Lower lobe of right lung (tissue), 2 donors: ENCODE measurements around the gene RXRG. TPM values are rescaled to one million over a fixed set of nuclear protein-coding genes. Genes with fewer than 3 reads are reported as not detected.

Experiments used
- ATAC-seq, 2 donors: fragments of 200-7000 bp; cut with Tn5 transposase; one replicate each; pipeline ENCODE4 v1.9.1; 2020 to 2022; ENCODE audit warnings: mild to moderate bottlenecking in 2 of 2, moderate library complexity in 2 of 2
- DNase-seq: peaks from one replicate; pipeline ENCODE4 v3.0.0-alpha.2; 2020
- H3K27ac ChIP-seq: fragments of 200-600 bp; one replicate; pipeline ENCODE4 v1.8.0; 2022
- H3K27me3 ChIP-seq: fragments of 200-600 bp; one replicate; pipeline ENCODE4 v1.8.0; 2022; ENCODE audit warnings: low read depth
- H3K36me3 ChIP-seq: fragments of 200-600 bp; one replicate; pipeline ENCODE4 v1.8.0; 2022; ENCODE audit warnings: mild to moderate bottlenecking
- H3K4me1 ChIP-seq: fragments of 200-600 bp; one replicate; pipeline ENCODE4 v1.8.0; 2022
- H3K4me3 ChIP-seq: fragments of 200-600 bp; one replicate; pipeline ENCODE4 v1.8.0; 2022; ENCODE audit warnings: mild to moderate bottlenecking
- H3K9me3 ChIP-seq: fragments of 200-600 bp; one replicate; pipeline ENCODE4 v1.8.0; 2022
- intact Hi-C: fragments of 100-400 bp; cut with DNase I; formaldehyde crosslinking; loops from one replicate; pipeline ENCODE4 v1.11.0; 2022
- total RNA-seq: library from RNA; stranded (reverse); fragmentation: NEBNext Ultra II Directional; extraction: Animal tissue kit (Norgen Biotek cat#: 25700); gene quantifications from one replicate; pipeline ENCODE4 v1.2.1, GENCODE V29; 2021
- TF ChIP-seq, protein P1 (sequence below): fragments of 200-600 bp; IDR thresholded peaks from one replicate; pipeline ENCODE4 v1.8.0; 2022; ENCODE audit warnings: antibody characterized with exemption, mild to moderate bottlenecking
- donor health status: DM: no; HTN: yes; CAD: no; lungs with severe emphysema.

RXRG gene
- total RNA-seq, 1 donor from 2014 or later, result 8.4 TPM

DNA sequence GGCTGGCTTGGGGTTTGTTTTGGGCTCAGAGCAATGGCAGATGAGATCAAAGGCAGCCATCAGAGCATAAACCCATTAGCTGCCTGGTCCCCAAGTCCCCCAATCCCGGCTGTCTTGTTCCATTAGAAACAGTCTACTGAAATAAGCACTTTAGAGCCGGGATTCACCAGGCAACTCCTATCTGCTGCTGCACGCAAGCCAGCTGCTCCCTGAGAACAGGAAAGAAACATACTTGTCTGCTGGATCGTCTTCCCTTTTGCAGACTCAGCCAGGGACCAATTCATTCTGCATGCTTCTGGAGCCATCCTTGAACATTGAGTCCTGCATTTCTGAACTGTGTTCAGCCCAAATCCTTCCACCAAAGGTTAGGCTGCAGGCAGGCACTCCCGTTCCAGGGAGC lies 21.8 kb downstream of the RXRG start:
- no peak for DNase-seq
- no peak overlapping the region for H3K27ac ChIP-seq
- H3K27me3 ChIP-seq, result no peaks in the 10 kb centered on the region
- intact Hi-C loops, result no loop called here
- ATAC-seq, result no peak
- H3K36me3 ChIP-seq, result no peaks in the 10 kb centered on the region
- TF ChIP-seq, protein P1, sequence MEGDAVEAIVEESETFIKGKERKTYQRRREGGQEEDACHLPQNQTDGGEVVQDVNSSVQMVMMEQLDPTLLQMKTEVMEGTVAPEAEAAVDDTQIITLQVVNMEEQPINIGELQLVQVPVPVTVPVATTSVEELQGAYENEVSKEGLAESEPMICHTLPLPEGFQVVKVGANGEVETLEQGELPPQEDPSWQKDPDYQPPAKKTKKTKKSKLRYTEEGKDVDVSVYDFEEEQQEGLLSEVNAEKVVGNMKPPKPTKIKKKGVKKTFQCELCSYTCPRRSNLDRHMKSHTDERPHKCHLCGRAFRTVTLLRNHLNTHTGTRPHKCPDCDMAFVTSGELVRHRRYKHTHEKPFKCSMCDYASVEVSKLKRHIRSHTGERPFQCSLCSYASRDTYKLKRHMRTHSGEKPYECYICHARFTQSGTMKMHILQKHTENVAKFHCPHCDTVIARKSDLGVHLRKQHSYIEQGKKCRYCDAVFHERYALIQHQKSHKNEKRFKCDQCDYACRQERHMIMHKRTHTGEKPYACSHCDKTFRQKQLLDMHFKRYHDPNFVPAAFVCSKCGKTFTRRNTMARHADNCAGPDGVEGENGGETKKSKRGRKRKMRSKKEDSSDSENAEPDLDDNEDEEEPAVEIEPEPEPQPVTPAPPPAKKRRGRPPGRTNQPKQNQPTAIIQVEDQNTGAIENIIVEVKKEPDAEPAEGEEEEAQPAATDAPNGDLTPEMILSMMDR, result no peak
- no peaks in the 10 kb centered on the region for H3K9me3 ChIP-seq
- H3K4me1 ChIP-seq, result peaks cover 25% of the 10 kb centered on the region
- H3K4me3 ChIP-seq, result no peak overlapping the region

- Histone ChIP-seq H3K9me3 (no peaks in the 10 kb centered on the region), H3K4me3 (no peak overlapping the region), H3K27me3 (no peaks in the 10 kb centered on the region), H3K27ac (no peak overlapping the region), H3K36me3 (no peaks in the 10 kb centered on the region), H3K4me1 (peaks cover 25% of the 10 kb centered on the region)
- intact Hi-C loops, result no loop called here
- ATAC-seq (no peak), DNase-seq (no peak)
- TF ChIP-seq, protein P1, result no peak
Measured at GRCh38 chr1:165420655-165421054, 24.3 kb downstream of the RXRG start.

DNA sequence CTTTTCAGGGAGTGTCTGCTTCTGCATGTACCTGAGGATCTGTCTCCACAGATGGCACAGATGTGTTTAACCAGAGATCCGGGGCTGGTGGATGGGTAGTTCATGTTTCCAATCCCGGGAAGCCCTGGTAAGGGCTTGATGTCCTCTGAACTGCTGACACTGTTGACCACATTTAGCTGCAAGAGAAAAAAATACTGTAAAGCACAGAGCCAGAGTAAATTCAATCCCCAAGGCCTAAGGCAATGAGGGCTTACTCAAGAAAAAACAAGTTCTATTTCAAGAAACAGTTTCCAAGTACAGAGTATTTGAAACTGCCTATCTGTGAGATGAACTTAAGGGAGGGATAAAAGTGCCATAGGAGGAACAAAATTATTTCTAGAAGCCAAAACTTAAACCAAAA lies 25.1 kb downstream of the RXRG start:
- DNase-seq (no peak), ATAC-seq (no peak)
- TF ChIP-seq, protein P1, result no peak
- no peaks in the 10 kb centered on the region for H3K9me3 ChIP-seq
- no peaks in the 10 kb centered on the region for H3K36me3 ChIP-seq
- H3K27ac ChIP-seq, result no peak overlapping the region
- H3K4me1 ChIP-seq, result peaks cover 19% of the 10 kb centered on the region
- intact Hi-C loops, result no loop called here
- H3K4me3 ChIP-seq, result no peak overlapping the region
- H3K27me3 ChIP-seq, result no peaks in the 10 kb centered on the region

GRCh38 chr1:165418195-165418594 lies 26.7 kb downstream of the RXRG start:
- Histone ChIP-seq H3K9me3 (no peaks in the 10 kb centered on the region), H3K27me3 (no peaks in the 10 kb centered on the region), H3K27ac (no peak overlapping the region), H3K36me3 (no peaks in the 10 kb centered on the region), H3K4me3 (no peak overlapping the region), H3K4me1 (peaks cover 2% of the 10 kb centered on the region)
- ATAC-seq (no peak), DNase-seq (no peak)
- intact Hi-C loops, result no loop called here
- TF ChIP-seq, protein P1, result no peak

DNA sequence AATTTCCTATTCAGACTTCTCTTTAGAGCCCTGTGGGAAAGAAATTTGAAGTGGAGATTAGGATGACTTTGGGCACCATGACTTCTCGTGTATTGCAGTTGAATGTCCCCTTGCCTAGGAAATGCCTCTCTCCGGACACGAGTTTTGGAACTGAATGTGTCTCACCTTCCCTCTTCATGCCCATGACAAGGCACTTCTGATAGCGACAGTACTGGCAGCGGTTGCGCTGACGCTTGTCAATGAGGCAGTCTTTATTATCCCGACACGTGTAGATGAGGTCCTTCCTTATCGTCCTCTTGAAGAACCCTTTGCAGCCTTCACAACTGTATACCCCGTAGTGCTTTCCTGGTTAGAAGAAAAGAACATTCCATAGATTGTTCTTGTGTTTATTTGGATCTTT lies 28.1 kb downstream of the RXRG start:
- DNase-seq (no peak), ATAC-seq (no peak)
- TF ChIP-seq, protein P1, result no peak
- H3K27me3 ChIP-seq, result no peaks in the 10 kb centered on the region
- no peak overlapping the region for H3K27ac ChIP-seq
- no peaks in the 10 kb centered on the region for H3K9me3 ChIP-seq
- intact Hi-C loops, result no loop called here
- H3K36me3 ChIP-seq, result no peaks in the 10 kb centered on the region
- H3K4me3 ChIP-seq, result no peak overlapping the region
- H3K4me1 ChIP-seq, result no peaks in the 10 kb centered on the region

- Histone ChIP-seq H3K9me3 (no peaks in the 10 kb centered on the region), H3K27me3 (no peaks in the 10 kb centered on the region), H3K27ac (no peak overlapping the region), H3K4me1 (no peaks in the 10 kb centered on the region), H3K4me3 (no peak overlapping the region), H3K36me3 (no peaks in the 10 kb centered on the region)
- DNase-seq (no peak), ATAC-seq (no peak)
- intact Hi-C loops, result no loop called here
- TF ChIP-seq, protein P1, result no peak
Measured at GRCh38 chr1:165415068-165415467, 29.9 kb downstream of the RXRG start.
